ENCODE results near the gene ATN1. TPM values are rescaled to one million over a fixed set of nuclear protein-coding genes. Genes with fewer than 3 reads are reported as not detected.

Gene ATN1
- total and polyA plus RNA-seq, 2 donors from 2014 or later: 34.2 to 119 TPM

DNA sequence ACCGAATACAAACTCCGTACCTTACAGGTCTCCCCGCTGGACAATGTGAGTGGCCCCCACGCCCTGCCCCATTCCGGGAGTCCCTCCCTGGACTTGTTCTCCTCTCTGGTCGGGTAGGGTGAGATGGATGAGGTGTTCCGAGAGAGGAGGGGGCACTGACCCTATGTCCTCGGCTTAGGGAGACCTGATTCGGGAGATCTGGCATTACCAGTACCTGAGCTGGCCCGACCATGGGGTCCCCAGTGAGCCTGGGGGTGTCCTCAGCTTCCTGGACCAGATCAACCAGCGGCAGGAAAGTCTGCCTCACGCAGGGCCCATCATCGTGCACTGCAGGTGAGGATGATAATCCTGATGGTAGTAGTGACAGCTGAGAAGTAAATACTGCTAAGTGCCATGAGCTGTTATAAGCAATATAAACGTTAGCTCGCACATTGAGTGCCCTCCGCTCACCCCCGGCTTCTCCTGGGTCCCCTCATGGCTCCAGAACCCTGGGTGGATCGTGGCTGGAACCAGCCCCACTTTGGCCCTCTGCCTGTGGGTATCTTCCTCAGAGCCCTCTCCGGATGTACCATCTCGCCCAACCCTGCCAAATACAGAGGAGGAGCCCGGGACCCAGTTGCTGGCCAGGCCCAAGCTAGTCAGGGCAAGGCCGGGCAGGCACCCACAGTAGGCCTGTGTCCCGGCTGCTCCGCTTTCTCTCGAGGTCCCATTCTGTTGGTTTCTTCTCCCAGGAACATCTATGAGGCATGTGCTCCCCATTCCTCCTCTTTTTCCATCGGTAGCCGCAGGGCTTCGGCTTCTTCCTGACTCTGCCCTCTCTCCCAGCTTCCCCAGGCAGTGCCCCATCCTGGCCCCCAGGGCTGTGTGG, 30.2 kb downstream of the ATN1 start:
- intact Hi-C loops (cut with DNase I): no loop called here
- Histone ChIP-seq H3K4me1 (ENCODE audit: control insufficient read depth in 2 of 3, insufficient read depth in 2 of 3, low read depth in 1 of 3, low read length in 3 of 3) (peaks cover 0 to 25% (median 9%) of the 10 kb centered on the region in 3 donors), H3K4me3 (ENCODE audit: low read length in 3 of 3) (no peak overlapping the region), H3K36me3 (ENCODE audit: control insufficient read depth in 2 of 3, insufficient read depth in 3 of 3, low read length in 3 of 3) (peaks cover 0 to 5% (median 0%) of the 10 kb centered on the region in 3 donors), H3K9me3 (ENCODE audit: control insufficient read depth in 2 of 3, insufficient read depth in 1 of 3, low read length in 3 of 3) (no peaks in the 10 kb centered on the region), H3K9ac (ENCODE audit: low read length in 3 of 3) (no peak overlapping the region), H3K27me3 (ENCODE audit: control insufficient read depth, insufficient read depth, low read length) (no peaks in the 10 kb centered on the region), H3K27ac (ENCODE audit: low read depth in 2 of 2, low read length in 2 of 2) (peak overlapping the region in 1 of 2 donors; percentile 51)
- DNase-seq (peak in 1 of 5 donors; percentile 75), FAIRE-seq (no peak)
- no peak for TF ChIP-seq CTCF (IDR thresholded peaks at IDR 0.05; ENCODE audit: borderline replicate concordance, extremely low read depth, insufficient read depth)

DNA sequence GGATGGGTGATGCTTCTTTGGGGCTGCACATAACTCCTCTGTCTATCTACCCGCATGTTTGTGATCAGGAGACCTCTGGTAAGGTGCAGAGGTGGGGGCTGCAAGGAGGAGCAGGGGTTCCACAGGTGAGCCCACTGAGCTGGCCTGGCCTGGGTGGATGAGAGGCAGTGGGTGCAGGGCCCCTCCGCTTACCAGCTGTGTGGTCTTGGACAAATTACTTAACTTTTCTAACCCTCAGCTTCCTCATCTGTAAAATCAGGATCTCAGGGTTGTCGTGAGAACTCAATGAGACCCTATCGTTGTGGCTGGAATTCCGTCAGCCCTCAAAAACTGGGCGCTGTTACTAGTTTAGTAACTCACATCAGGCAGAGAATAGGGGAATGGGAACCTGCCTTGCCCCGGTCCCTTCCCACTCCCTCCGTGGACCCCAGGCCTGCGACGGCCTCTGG, 30.9 kb downstream of the ATN1 start:
- FAIRE-seq (no peak), DNase-seq (peak in 1 of 5 donors; percentile 68)
- Histone ChIP-seq H3K4me1 (ENCODE audit: control insufficient read depth in 2 of 3, insufficient read depth in 2 of 3, low read depth in 1 of 3, low read length in 3 of 3) (peaks cover 0 to 25% (median 9%) of the 10 kb centered on the region in 3 donors), H3K36me3 (ENCODE audit: control insufficient read depth in 2 of 3, insufficient read depth in 3 of 3, low read length in 3 of 3) (peaks cover 0 to 5% (median 0%) of the 10 kb centered on the region in 3 donors), H3K9me3 (ENCODE audit: control insufficient read depth in 2 of 3, insufficient read depth in 1 of 3, low read length in 3 of 3) (no peaks in the 10 kb centered on the region), H3K27me3 (ENCODE audit: control insufficient read depth, insufficient read depth, low read length) (no peaks in the 10 kb centered on the region), H3K4me3 (ENCODE audit: low read length in 3 of 3) (peak overlapping the region in 1 of 3 donors; percentile 21), H3K9ac (ENCODE audit: low read length in 3 of 3) (peak overlapping the region in 1 of 3 donors; percentile 34), H3K27ac (ENCODE audit: low read depth in 2 of 2, low read length in 2 of 2) (peak overlapping the region; percentile 51 to 63)
- intact Hi-C loops (cut with DNase I): no loop called here
- no peak for TF ChIP-seq CTCF (IDR thresholded peaks at IDR 0.05; ENCODE audit: borderline replicate concordance, extremely low read depth, insufficient read depth)

DNA sequence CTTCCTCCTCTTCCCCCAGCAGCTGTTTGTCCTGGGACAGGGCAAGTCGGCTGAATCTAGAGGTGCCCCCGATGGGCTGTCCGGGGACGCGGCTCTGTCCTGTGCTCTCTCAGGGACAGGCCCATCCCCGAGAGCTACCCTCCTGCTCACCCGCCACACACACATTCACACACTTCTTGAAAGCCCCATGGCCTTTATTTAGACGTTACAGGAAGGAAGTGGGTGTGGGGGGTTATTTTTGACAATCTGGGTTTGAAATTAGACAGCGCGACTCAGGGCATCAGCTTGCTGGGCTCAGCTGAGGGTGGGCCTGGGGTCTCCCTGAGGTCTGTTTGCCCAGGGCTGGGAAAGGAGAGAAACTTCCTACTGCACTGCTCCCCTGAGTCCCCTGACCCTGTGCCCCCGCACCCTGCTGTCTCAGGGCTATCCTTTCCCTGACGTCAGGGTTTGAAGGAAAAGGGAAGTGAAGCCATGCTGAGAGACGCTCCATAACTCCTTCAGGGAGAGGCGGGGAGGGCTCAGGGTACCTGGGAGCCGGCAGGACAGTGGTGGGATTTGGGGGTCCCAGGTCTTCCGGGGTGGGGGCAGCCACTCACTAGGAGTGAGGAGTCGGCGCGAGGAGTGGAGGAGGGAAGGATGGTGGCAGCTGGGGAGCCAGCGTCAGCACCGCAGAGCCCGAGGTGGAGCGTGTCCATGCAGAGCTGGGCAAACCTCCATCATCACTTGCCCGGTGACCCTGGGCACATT, 31.5 kb downstream of the ATN1 start:
- Histone ChIP-seq H3K36me3 (ENCODE audit: control insufficient read depth in 2 of 3, insufficient read depth in 3 of 3, low read length in 3 of 3) (peaks cover 0 to 5% (median 0%) of the 10 kb centered on the region in 3 donors), H3K4me1 (ENCODE audit: control insufficient read depth in 2 of 3, insufficient read depth in 2 of 3, low read depth in 1 of 3, low read length in 3 of 3) (peaks cover 0 to 23% (median 9%) of the 10 kb centered on the region in 3 donors), H3K4me3 (ENCODE audit: low read length in 3 of 3) (peak overlapping the region in 1 of 3 donors; percentile 21), H3K9ac (ENCODE audit: low read length in 3 of 3) (peak overlapping the region in 1 of 3 donors; percentile 34), H3K9me3 (ENCODE audit: control insufficient read depth in 2 of 3, insufficient read depth in 1 of 3, low read length in 3 of 3) (no peaks in the 10 kb centered on the region), H3K27ac (ENCODE audit: low read depth in 2 of 2, low read length in 2 of 2) (peak overlapping the region; percentile 51 to 63), H3K27me3 (ENCODE audit: control insufficient read depth, insufficient read depth, low read length) (no peaks in the 10 kb centered on the region)
- no peak for TF ChIP-seq CTCF (IDR thresholded peaks at IDR 0.05; ENCODE audit: borderline replicate concordance, extremely low read depth, insufficient read depth)
- peak in 1 of 5 donors; percentile 39 for DNase-seq
- intact Hi-C loops (cut with DNase I): no loop called here
- FAIRE-seq: no peak

Data from kidney (tissue), 14 donors.